HG02885 (cell line): ENCODE measurements around the gene TBC1D22B.
"Not testable (repeated sequence)": the region's sequence is repeated elsewhere in the genome, so short reads cannot be mapped to it uniquely, and the experiment has no call there.

Source experiments
- ATAC-seq: cut with Tn5 transposase; IDR thresholded peaks from one replicate; pipeline ENCODE4 v1.9.1; 2021; ENCODE audit warnings: mild to moderate bottlenecking; ENCODE audit not compliant: unreplicated experiment, poor library complexity

Gene TBC1D22B

GRCh38 chr6:37297637-37298036, 40.1 kb downstream of the TBC1D22B start:
- ATAC-seq, result not testable (repeated sequence)

- ATAC-seq, result no peak
Measured at GRCh38 chr6:37298958-37299357, 41.4 kb downstream of the TBC1D22B start.

- ATAC-seq, result no peak
Measured at GRCh38 chr6:37299990-37300389, 42.4 kb downstream of the TBC1D22B start.

- no peak for ATAC-seq
Measured at GRCh38 chr6:37302086-37302686, 44.6 kb downstream of the TBC1D22B start.

GRCh38 chr6:37303091-37303660, 45.6 kb downstream of the TBC1D22B start:
- ATAC-seq, result no peak

GRCh38 chr6:37303891-37304503, 46.4 kb downstream of the TBC1D22B start:
- no peak for ATAC-seq

GRCh38 chr6:37304766-37305165, 47.2 kb downstream of the TBC1D22B start:
- no peak for ATAC-seq

- ATAC-seq, result no peak
Measured at GRCh38 chr6:37305841-37306425, 48.4 kb downstream of the TBC1D22B start.

GRCh38 chr6:37306624-37307222, 49.2 kb downstream of the TBC1D22B start:
- ATAC-seq, result no peak

- not testable (repeated sequence) for ATAC-seq
Measured at GRCh38 chr6:37307484-37307883, 49.9 kb downstream of the TBC1D22B start.

GRCh38 chr6:37308069-37308815, 50.7 kb downstream of the TBC1D22B start:
- no peak for ATAC-seq

- no peak for ATAC-seq
Measured at GRCh38 chr6:37309046-37309445, 51.5 kb downstream of the TBC1D22B start.

GRCh38 chr6:37309692-37310091, 52.1 kb downstream of the TBC1D22B start:
- no peak for ATAC-seq

- no peak for ATAC-seq
Measured at GRCh38 chr6:37310966-37311365, 53.4 kb downstream of the TBC1D22B start.

- no peak for ATAC-seq
Measured at GRCh38 chr6:37311741-37312473, 54.3 kb downstream of the TBC1D22B start.

- ATAC-seq, result no peak
Measured at GRCh38 chr6:37313723-37314486, 56.3 kb downstream of the TBC1D22B start.

GRCh38 chr6:37314487-37315156, 57.0 kb downstream of the TBC1D22B start:
- no peak for ATAC-seq

- ATAC-seq, result no peak
Measured at GRCh38 chr6:37315157-37315515, 57.6 kb downstream of the TBC1D22B start.

GRCh38 chr6:37316071-37316470, 58.5 kb downstream of the TBC1D22B start:
- ATAC-seq, result no peak
